WTC11 (cell line): ENCODE measurements around the gene TANC1. TPM values are rescaled to one million over a fixed set of nuclear protein-coding genes. Genes with fewer than 3 reads are reported as not detected.

Source experiments
- ATAC-seq: fragments of 200-7000 bp; cut with Tn5 transposase; 2 replicates; pipeline ENCODE4 v1.10.0; 2021; ENCODE audit warnings: mild to moderate bottlenecking, moderate library complexity
- CTCF ChIA-PET: fragments of 300-600 bp; sonication (Branson Sonifier 250); formaldehyde crosslinking; loops from one replicate; lab custom pipeline; 2021; ENCODE audit warnings: antibody characterized with exemption; lab: Charles Lee
- POLR2A ChIA-PET: fragments of 350-600 bp; sonication (Branson Sonifier 250); formaldehyde crosslinking; loops from one replicate; lab custom pipeline; 2021; ENCODE audit warnings: antibody characterized with exemption; lab: Charles Lee
- DNase-seq: peaks from one replicate; pipeline ENCODE4 v3.0.0; 2021; ENCODE audit warnings: low spot score
- H3K27ac Mint-ChIP-seq: 2 replicates; pipeline ENCODE4 v1.8.0; 2021; ENCODE audit warnings: mixed read lengths
- H3K27me3 Mint-ChIP-seq: 2 replicates; pipeline ENCODE4 v1.8.0; 2021; ENCODE audit warnings: low read depth, mild to moderate bottlenecking, moderate library complexity, mixed read lengths
- H3K36me3 Mint-ChIP-seq: 2 replicates; pipeline ENCODE4 v1.8.0; 2021; ENCODE audit warnings: mixed read lengths
- H3K4me1 Mint-ChIP-seq: 2 replicates; pipeline ENCODE4 v1.8.0; 2022; ENCODE audit warnings: mixed read lengths
- H3K4me3 Mint-ChIP-seq: 2 replicates; pipeline ENCODE4 v1.8.0; 2021; ENCODE audit warnings: mild to moderate bottlenecking, moderate library complexity, mixed read lengths
- H3K9me3 Mint-ChIP-seq: 2 replicates; pipeline ENCODE4 v1.8.0; 2021; ENCODE audit warnings: mixed read lengths
- AFF4 ChIP-seq: sonication (generic); formaldehyde crosslinking; IDR thresholded peaks from 2 replicates; pipeline ENCODE4 v1.8.1; 2023; ENCODE audit warnings: mild to moderate bottlenecking, missing genetic modification reagents, borderline replicate concordance
- CBFB ChIP-seq: sonication (generic); formaldehyde crosslinking; IDR thresholded peaks from 2 replicates; pipeline ENCODE4 v1.8.1; 2022; ENCODE audit warnings: mild to moderate bottlenecking, low read depth, missing genetic modification reagents
- CDX4 ChIP-seq: fragments of 250-450 bp; sonication (Bioruptor Pico); IDR thresholded peaks from 2 replicates; pipeline ENCODE4 v1.9.0; 2021; ENCODE audit warnings: moderate library complexity, mild to moderate bottlenecking, inconsistent platforms, borderline replicate concordance
- FOXK1 ChIP-seq: sonication (generic); formaldehyde crosslinking; IDR thresholded peaks from 2 replicates; pipeline ENCODE4 v1.8.0; 2022; ENCODE audit warnings: mild to moderate bottlenecking, moderate library complexity, missing genetic modification reagents
- FOXP1 ChIP-seq: sonication (generic); formaldehyde crosslinking; IDR thresholded peaks from 2 replicates; pipeline ENCODE4 v1.8.0; 2022; ENCODE audit warnings: missing genetic modification reagents, mild to moderate bottlenecking, moderate library complexity, borderline replicate concordance
- GABPB1 ChIP-seq: sonication (generic); formaldehyde crosslinking; IDR thresholded peaks from 2 replicates; pipeline ENCODE4 v1.8.1; 2023; ENCODE audit warnings: mild to moderate bottlenecking, missing genetic modification reagents
- GRHL2 ChIP-seq: fragments of 250-450 bp; sonication (Bioruptor Pico); IDR thresholded peaks from 2 replicates; pipeline ENCODE4 v1.8.0; 2022; ENCODE audit warnings: mild to moderate bottlenecking, moderate library complexity; ENCODE audit not compliant: insufficient replicate concordance, severe bottlenecking
- JUN ChIP-seq: sonication (generic); formaldehyde crosslinking; IDR thresholded peaks from 2 replicates; pipeline ENCODE4 v1.8.0; 2023; ENCODE audit warnings: mild to moderate bottlenecking, missing genetic modification reagents
- MLX ChIP-seq: sonication (generic); formaldehyde crosslinking; IDR thresholded peaks from 2 replicates; pipeline ENCODE4 v1.8.1; 2023; ENCODE audit warnings: mild to moderate bottlenecking, missing genetic modification reagents, moderate library complexity
- RORB ChIP-seq: fragments of 250-450 bp; sonication (Bioruptor Pico); IDR thresholded peaks from 2 replicates; pipeline ENCODE4 v1.9.0; 2021; ENCODE audit warnings: mild to moderate bottlenecking
- SMAD4 ChIP-seq: sonication (generic); formaldehyde crosslinking; IDR thresholded peaks from 2 replicates; pipeline ENCODE4 v1.8.0; 2022; ENCODE audit warnings: mild to moderate bottlenecking, missing genetic modification reagents
- TEAD4 ChIP-seq: sonication (generic); formaldehyde crosslinking; IDR thresholded peaks from 2 replicates; pipeline ENCODE4 v1.8.0; 2022; ENCODE audit warnings: mild to moderate bottlenecking, missing genetic modification reagents
- TP53 ChIP-seq: sonication (generic); formaldehyde crosslinking; IDR thresholded peaks from 2 replicates; pipeline ENCODE4 v1.8.1; 2023; ENCODE audit warnings: mild to moderate bottlenecking, missing genetic modification reagents
- ZBTB43 ChIP-seq: sonication (generic); formaldehyde crosslinking; IDR thresholded peaks from 2 replicates; pipeline ENCODE4 v1.8.1; 2023; ENCODE audit warnings: mild to moderate bottlenecking, missing genetic modification reagents
- ZNF219 ChIP-seq: sonication (generic); formaldehyde crosslinking; IDR thresholded peaks from 2 replicates; pipeline ENCODE4 v1.8.0; 2023; ENCODE audit warnings: missing genetic modification reagents, mild to moderate bottlenecking, borderline replicate concordance
- ZNF423 ChIP-seq: fragments of 250-450 bp; sonication (Bioruptor Pico); IDR thresholded peaks from 2 replicates; pipeline ENCODE4 v2.1.2; 2022; ENCODE audit warnings: mild to moderate bottlenecking, moderate library complexity
- total RNA-seq: library from RNA; stranded (reverse); gene quantifications from 3 replicates; pipeline ENCODE4 v1.2.3, GENCODE V29; 2021
- TF ChIP-seq, protein P1 (sequence below): sonication (generic); formaldehyde crosslinking; conservative IDR thresholded peaks from 2 replicates; pipeline ENCODE4 v1.8.1; 2022; ENCODE audit warnings: mild to moderate bottlenecking, missing genetic modification reagents
- TF ChIP-seq, protein P2 (sequence below): sonication (generic); formaldehyde crosslinking; IDR thresholded peaks from 2 replicates; pipeline ENCODE4 v1.8.1; 2022; ENCODE audit warnings: missing genetic modification reagents, borderline replicate concordance
- TF ChIP-seq, protein P3 (sequence below): fragments of 250-450 bp; sonication (Bioruptor Pico); IDR thresholded peaks from 2 replicates; pipeline ENCODE4 v1.9.0; 2021; ENCODE audit warnings: mild to moderate bottlenecking

TANC1 gene
- total RNA-seq, 1 experiment from 2014 or later: 11.6 TPM

GRCh38 chr2:159126432-159127022, 158.1 kb downstream of the TANC1 start:
- Mint-ChIP-seq H3K27ac (no peak overlapping the region), H3K36me3 (no peaks in the 10 kb centered on the region), H3K9me3 (no peaks in the 10 kb centered on the region), H3K4me3 (no peak overlapping the region), H3K27me3 (no peaks in the 10 kb centered on the region), H3K4me1 (peaks cover 21% of the 10 kb centered on the region)
- ChIA-PET POLR2A (no interaction called here), CTCF (interaction anchor here (1.0 kb wide), 1 partner anchor 8 kb away, joined by 3 read pairs; no protein-coding TSS in a partner anchor)
- DNase-seq (no peak), ATAC-seq (no peak)
- TF ChIP-seq AFF4 (CRISPR knock-in tag) (no peak), GABPB1 (CRISPR knock-in tag) (no peak)
- TF ChIP-seq, protein P1, sequence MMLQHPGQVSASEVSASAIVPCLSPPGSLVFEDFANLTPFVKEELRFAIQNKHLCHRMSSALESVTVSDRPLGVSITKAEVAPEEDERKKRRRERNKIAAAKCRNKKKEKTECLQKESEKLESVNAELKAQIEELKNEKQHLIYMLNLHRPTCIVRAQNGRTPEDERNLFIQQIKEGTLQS: no peak

DNA sequence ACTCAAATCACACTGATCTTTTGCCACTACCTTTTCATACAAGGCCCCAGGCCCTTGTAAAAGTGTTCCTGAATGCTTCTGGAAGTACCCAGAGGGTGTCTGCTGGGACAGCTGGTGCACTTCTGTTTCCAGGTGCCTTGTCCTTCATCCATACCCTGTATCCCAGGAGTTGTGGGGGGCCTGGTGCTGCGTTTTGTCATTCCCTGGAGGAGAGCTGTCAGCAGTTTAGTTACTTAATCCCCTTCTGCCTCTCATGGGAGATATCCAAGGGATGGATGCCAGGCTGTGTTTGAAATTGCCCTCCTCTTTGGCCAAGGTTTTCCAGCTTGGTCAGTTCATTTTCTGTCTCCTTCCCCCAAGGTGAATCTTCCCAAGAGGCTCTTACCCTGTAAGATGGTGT, 159.8 kb downstream of the TANC1 start:
- H3K9me3 Mint-ChIP-seq: no peaks in the 10 kb centered on the region
- ChIA-PET POLR2A (no interaction called here), CTCF (interaction anchor here (4.0 kb wide), 1 partner anchor 10 kb away, joined by 32 read pairs; no protein-coding TSS in a partner anchor)
- no peak overlapping the region; the same call in 1 of the 2 replicates for H3K27ac Mint-ChIP-seq
- no peaks in the 10 kb centered on the region for H3K27me3 Mint-ChIP-seq
- TF ChIP-seq, protein P2, sequence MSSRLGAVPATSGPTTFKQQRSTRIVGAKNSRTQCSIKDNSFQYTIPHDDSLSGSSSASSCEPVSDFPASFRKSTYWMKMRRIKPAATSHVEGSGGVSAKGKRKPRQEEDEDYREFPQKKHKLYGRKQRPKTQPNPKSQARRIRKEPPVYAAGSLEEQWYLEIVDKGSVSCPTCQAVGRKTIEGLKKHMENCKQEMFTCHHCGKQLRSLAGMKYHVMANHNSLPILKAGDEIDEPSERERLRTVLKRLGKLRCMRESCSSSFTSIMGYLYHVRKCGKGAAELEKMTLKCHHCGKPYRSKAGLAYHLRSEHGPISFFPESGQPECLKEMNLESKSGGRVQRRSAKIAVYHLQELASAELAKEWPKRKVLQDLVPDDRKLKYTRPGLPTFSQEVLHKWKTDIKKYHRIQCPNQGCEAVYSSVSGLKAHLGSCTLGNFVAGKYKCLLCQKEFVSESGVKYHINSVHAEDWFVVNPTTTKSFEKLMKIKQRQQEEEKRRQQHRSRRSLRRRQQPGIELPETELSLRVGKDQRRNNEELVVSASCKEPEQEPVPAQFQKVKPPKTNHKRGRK (CRISPR knock-in tag): no peak
- TF ChIP-seq FOXK1 (no peak), CBFB (CRISPR knock-in tag) (no peak), CDX4 (CRISPR knock-in tag) (no peak)
- H3K36me3 Mint-ChIP-seq: no peaks in the 10 kb centered on the region
- H3K4me1 Mint-ChIP-seq: peaks cover 28% of the 10 kb centered on the region
- H3K4me3 Mint-ChIP-seq: no peak overlapping the region
- DNase-seq: no peak
- no peak for ATAC-seq

- Mint-ChIP-seq H3K36me3 (no peaks in the 10 kb centered on the region), H3K9me3 (no peaks in the 10 kb centered on the region), H3K27ac (no peak overlapping the region), H3K27me3 (no peaks in the 10 kb centered on the region), H3K4me3 (no peak overlapping the region), H3K4me1 (peaks cover 22% of the 10 kb centered on the region)
- no peak for DNase-seq
- no peak for ATAC-seq
- POLR2A ChIA-PET: interaction anchor here (0.9 kb wide), 1 partner anchor 39 kb away, joined by 3 read pairs; no protein-coding TSS in a partner anchor
- CTCF ChIA-PET: interaction anchor here (0.9 to 4.0 kb wide), 3 partner anchors 9 to 34 kb away, joined by 3 to 32 read pairs (median 4); no protein-coding TSS in a partner anchor
- TF ChIP-seq TEAD4 (CRISPR knock-in tag): no peak
- TF ChIP-seq FOXP1 (CRISPR knock-in tag): no peak
- TF ChIP-seq GABPB1 (CRISPR knock-in tag): no peak
- TF ChIP-seq, protein P3, sequence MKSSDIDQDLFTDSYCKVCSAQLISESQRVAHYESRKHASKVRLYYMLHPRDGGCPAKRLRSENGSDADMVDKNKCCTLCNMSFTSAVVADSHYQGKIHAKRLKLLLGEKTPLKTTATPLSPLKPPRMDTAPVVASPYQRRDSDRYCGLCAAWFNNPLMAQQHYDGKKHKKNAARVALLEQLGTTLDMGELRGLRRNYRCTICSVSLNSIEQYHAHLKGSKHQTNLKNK (CRISPR knock-in tag): no peak
- no peak for TF ChIP-seq CBFB (CRISPR knock-in tag)
- no peak for TF ChIP-seq JUN
- TF ChIP-seq GRHL2: no peak
- no peak for TF ChIP-seq ZNF423 (CRISPR knock-in tag)
- TF ChIP-seq ZNF219 (CRISPR knock-in tag): no peak
- no peak for TF ChIP-seq MLX (CRISPR knock-in tag)
- no peak for TF ChIP-seq RORB
- no peak for TF ChIP-seq SMAD4
- TF ChIP-seq TP53: no peak
- TF ChIP-seq ZBTB43 (CRISPR knock-in tag): no peak
These were observed 160.8 kb downstream of the TANC1 start for GRCh38 chr2:159129269-159129668.
